A673 (cell line): Measurements from ENCODE around the gene CHD8.

ENCODE experiments used
- CTCF ChIP-seq: fragments of 300-800, 200-600 bp; sonication (generic); conservative IDR thresholded peaks from 2 replicates; pipeline ENCODE4 v1.5.1; 2017; ENCODE audit warnings: low read depth, mild to moderate bottlenecking, antibody characterized with exemption, low read length, moderate library complexity, mixed read lengths
- EZH2 ChIP-seq: fragments of 200-600 bp; sonication (generic); IDR thresholded peaks from 2 replicates; pipeline ENCODE4 v1.6.1; 2017; ENCODE audit warnings: borderline replicate concordance, low read depth, mild to moderate bottlenecking, mixed read lengths, antibody characterized with exemption, low read length; ENCODE audit not compliant: poor library complexity, severe bottlenecking

- no peak for TF ChIP-seq CTCF
- no peak for TF ChIP-seq EZH2
Observed at GRCh38 chr14:21505012-21505553, 49.2 kb upstream of the CHD8 start.
